Muscle of back (tissue), 11 donors: ENCODE data around the gene PTPRU. TPM values are rescaled to one million over a fixed set of nuclear protein-coding genes. Genes with fewer than 3 reads are reported as not detected.

Experiments used
- DNase-seq, 3 donors: peaks; one replicate each; pipeline versions ENCODE4 v3.0.0 to v3.0.0-alpha.2; 2013
- polyA plus RNA-seq, 10 donors: library from polyadenylated mRNA; unstranded; fragments of 120-200 nt; gene quantifications; one replicate each; pipeline ENCODE4 v1.2.1, GENCODE V29; 2013; ENCODE audit not compliant: insufficient read length in 10 of 10

Gene PTPRU
- polyA plus RNA-seq, 10 donors: 8.9 to 15.9 (median 13.2) TPM

DNA sequence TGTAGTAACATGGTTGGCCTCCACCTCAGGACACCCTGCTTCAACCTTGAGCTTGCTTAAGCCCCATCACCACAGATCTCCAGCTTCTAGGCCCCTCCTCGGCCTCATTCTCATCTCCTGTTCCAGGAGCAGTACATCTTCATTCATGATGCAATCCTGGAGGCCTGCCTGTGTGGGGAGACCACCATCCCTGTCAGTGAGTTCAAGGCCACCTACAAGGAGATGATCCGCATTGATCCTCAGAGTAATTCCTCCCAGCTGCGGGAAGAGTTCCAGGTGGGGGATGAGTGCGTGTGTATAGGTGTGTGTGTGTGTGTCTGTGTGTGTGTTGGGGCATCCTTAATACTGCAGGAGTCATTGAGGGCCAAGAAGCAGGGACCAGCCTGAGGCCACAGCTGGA is 79.6 kb downstream of the PTPRU start:
- no peak for DNase-seq

DNA sequence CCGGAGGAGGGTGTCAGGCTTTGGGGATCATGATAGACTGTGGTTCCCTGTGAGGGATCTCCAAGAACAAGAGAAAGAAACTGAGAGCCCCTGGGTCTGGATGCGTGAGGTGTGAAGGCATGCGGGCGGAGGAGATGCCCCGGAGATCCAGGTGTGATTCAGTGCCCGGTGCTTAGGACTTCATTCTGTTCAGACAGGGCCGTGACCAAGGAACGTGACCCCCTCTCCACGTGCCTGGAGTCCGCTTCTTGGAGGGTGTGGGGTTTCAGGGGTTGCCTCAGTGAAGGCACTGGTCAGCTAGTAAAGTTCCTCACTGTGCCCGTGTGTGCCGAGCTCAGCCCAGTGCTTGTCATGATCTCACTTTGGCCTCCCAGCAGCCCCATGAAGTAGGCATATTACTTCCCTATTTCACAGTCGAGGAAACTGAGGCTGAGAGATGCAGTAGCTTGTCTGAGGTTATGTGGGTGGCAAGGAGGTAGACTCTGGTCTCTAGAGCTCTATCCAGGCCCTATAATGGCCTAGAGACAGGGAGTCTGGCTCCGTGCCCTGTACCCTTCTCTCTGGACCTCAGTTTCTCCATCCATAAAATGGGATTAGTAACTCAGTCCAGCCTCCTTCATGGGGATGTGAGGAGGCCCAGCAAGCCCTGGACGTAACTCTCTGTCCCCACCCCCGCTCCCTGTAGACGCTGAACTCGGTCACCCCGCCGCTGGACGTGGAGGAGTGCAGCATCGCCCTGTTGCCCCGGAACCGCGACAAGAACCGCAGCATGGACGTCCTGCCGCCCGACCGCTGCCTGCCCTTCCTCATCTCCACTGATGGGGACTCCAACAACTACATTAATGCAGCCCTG is 81.0 kb downstream of the PTPRU start:
- no peak for DNase-seq

DNA sequence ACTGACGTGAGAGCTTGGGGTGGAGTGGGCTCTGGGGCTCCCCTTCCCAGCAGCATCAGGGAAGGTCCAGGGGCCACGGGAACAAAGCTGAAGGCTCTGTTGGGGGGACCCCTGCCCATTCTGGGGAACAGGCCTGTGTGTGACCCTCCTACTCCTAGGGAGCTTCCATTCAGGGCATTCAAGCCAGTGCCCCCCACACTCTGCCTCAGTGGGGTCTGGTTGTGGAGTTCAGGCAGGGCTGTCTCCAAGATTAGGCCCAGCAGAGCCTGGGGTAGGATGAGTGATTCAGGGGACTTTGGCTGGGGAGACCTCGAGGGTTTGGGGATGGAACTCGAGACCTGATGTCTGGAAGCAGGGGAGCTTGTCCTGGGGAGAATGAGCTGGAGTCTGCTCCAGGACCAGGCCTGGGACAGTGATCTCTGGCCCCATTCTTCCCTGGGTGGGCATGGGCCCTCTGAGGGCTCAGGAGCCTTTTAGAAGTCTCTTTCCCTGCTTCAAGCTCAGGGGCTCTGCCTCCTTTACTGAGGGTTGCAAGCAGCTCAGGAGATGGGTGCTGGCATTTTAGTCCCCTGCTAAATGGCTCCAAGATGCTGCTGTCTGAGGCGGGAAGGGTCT is 81.7 kb downstream of the PTPRU start:
- DNase-seq: no peak

DNA sequence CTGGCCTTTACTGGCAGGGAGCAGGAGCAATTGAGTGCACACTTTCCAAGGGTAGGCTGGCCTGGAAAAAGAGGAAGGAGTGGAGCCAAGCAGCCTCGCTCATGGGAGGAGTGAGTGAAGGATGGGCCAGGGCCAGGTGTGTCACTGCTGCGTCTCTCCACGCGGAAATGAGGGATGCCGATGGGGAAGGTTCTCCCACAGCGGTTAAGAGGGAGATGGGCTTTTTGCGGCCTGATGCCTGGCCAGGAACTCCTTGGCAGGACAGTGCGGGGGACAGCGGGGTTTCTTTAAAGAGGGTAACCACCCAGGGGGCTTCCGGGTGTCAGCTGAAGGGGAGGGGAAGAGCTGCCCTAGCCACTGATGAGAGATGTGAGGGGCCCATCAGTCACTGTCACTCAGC is 82.4 kb downstream of the PTPRU start:
- DNase-seq: no peak

DNA sequence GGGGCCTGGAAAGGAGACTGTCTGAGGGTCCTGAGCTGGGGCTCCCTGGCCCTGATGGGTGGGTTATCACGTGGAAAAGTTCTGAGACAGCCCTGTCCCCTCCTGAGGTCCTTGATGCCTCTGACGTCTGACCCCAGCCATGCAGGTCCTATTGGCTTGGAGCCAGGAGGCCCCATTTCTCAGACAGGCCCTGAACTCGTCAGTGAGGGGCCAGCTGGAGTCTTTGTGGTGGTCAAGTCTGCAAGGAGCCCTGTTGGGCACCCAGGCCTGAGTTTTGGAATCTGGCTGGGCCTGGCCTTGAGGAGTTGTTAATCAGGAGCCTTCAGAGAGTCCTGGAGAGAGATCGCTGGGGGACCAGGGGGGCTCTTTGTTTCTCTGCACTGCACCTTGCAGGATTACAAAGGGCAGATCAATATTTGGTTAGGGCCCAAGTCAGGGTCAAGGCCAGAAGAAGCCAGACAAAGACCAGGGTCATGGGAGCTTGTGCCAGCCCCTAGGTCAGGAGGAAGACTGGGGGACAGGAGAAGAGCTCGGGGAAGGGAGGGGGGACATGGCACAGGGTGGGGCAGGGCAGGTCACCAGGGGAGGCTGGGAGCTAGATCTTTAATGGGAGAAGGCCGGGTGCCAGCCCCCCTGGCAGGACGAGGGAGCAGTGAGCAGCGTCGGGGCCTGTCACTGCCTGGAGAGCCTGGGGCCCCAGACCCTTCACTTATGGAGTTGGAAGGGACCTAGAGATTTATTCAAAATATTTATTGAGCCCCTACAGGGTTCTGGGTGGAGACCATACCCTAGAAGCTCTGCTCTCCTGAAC is 83.2 kb downstream of the PTPRU start:
- DNase-seq: no peak

DNA sequence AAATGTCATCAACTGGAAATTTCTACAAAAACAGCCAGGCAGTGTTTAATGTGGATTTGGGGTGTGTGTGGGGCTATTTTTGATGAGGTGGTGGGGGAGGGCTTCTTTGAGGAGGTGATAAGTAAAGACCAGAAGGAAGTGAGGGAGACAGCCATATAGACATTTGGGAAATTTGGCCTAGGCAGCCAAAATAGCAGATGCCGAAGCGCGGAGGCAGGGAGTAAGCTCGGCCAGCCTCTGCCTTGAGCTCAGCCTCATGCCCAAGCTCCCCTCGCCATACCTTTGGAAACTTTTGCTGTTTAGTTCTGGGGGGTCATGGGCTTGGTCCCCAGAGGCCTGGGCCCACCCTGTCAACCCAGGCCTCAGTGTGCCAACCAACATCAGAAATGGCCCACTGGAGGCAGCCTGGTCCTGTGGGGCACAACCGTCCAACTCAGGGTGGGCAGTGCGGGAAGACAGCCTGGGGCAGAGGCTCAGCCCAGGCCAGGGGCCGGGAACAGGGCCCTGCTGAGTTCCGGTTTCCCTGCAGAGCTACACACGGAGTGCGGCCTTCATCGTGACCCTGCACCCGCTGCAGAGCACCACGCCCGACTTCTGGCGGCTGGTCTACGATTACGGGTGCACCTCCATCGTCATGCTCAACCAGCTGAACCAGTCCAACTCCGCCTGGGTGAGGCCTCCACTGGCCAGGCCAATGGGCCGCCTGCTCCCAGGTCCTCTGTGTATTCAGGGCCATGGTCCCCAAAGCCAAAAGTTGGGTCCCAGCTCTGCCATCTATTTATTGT is 84.0 kb downstream of the PTPRU start:
- no peak for DNase-seq

DNA sequence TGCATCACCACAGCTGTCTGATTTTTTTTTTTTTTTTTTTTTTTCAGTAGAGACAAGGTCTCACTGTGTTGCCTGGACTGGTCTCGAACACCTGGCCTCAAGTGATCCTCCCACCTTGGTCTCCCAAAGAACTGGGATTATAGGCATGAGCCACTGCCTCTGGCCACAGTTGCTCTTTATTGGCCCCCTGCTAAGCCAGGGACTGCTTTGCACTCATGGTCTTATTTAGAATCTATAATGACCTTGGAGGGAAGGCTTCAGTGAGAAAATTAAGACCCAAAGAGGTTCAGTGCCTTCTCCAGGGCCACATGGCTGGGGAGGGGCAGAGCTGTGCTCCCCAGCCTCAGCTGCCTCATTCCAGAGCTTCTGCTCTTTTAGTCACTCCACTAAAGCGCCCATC is 84.9 kb downstream of the PTPRU start:
- no peak for DNase-seq

DNA sequence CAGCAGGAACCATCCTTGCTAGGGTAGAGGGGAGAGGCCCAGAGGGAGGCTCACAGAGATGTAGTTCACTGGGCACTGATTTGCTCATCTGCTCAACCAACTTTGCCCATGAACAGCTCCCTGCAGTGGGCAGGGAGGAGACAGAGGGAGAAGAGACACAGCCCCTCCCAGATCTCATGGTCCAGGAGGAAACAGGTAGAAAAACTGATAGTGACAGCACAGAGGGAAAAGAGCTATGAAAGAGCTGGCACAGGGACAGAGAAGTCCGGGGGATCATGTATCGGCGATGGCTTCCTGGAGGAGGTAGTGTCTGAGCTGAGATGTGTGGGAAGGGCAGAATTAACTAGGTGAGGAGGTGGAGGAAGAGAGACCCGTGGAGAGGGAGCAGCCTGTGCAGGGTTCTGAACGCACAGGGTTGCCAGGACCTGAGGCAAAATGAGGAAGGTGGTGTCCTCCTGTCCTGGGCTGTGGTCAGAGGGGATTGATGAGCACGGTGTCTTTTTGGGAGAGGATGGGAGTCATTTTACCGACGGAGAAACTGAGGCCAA is 85.9 kb downstream of the PTPRU start:
- no peak for DNase-seq

DNA sequence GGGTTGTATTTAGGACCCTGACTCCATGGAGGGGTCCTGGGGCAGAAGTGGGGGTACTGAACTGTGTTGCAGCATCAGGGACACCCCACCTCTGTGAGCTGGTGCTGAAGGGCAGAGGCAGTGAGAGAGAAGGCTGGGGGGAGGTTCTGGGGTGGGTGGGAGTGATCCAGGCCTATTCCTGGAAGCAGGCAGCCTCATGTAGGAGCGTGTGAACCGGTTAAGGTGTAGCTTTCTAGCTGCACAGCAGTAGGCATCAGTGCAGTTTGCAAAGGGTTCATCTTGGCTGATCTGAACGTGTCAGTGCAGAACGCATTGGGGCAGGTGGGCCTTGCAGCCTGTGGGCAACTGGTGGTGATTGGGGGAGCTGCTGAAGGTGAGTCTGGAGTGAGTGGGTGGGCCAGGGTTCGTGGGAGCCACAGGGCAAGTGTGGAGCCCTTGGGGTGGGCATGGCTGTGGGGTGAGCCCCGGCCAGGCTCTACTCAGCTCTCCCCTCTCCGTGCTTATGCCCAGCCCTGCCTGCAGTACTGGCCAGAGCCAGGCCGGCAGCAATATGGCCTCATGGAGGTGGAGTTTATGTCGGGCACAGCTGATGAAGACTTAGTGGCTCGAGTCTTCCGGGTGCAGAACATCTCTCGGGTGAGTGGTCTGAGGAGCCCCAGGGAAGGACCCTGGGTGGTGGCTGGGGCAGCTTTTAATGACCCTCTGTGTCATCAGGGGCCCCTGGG is 86.7 kb downstream of the PTPRU start:
- DNase-seq: no peak

DNA sequence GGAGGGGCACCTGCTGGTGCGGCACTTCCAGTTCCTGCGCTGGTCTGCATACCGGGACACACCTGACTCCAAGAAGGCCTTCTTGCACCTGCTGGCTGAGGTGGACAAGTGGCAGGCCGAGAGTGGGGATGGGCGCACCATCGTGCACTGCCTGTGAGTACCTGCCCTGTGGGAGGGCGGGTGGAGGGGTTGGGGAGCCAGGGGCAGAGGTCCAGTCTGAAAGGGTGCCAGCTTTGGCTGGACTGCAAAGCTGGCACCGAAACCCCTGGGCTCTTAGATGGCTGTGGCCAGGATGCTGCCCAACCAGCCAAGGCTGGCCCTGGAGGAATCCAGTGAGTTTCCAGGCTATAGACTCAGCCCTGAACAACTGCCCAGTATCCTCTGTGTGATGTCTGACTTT is 87.3 kb downstream of the PTPRU start:
- no peak for DNase-seq

DNA sequence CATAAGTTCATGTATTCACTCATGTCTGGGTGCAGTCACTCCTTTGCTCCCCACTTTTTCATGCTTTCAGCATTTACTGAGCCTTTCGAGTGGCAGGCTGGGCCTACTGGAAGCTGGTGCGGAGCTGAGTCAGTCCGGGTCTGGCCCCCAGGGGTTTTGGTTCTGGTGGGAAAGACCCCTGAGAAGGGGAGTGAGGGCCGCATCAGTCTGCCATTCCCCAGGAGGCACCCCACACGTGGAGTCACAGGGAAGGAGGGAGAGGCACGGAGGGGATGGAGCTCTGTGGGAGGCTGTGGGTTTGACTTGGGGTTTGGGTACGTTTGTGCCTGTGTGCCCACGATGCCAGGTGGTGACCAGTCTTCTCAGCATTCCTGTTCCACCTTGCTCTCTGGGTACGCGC is 87.9 kb downstream of the PTPRU start:
- no peak for DNase-seq

DNA sequence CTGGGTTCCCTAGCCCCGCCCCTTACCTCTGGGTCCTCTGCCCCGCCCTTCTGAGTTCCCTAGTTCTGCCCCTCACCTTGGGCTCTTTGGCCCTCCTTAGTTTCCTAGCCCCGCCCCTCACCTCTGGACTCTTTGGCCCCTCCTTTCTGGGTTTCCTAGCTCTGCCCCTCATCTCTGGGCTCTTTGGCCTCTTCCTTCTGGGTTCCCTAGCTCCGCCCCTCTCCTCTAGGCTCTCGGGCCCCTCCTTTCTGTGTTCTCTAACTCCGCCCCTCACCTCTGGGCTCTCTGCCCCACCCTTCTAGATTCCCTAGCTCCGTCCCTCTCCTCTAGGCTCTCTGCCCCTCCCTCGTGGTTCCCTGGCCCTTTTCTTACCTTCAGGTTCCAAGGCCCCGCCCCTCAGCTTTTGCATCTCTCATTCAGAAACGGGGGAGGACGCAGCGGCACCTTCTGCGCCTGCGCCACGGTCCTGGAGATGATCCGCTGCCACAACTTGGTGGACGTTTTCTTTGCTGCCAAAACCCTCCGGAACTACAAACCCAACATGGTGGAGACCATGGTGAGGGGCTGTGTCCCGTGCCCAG is 88.5 kb downstream of the PTPRU start:
- no peak for DNase-seq

DNA sequence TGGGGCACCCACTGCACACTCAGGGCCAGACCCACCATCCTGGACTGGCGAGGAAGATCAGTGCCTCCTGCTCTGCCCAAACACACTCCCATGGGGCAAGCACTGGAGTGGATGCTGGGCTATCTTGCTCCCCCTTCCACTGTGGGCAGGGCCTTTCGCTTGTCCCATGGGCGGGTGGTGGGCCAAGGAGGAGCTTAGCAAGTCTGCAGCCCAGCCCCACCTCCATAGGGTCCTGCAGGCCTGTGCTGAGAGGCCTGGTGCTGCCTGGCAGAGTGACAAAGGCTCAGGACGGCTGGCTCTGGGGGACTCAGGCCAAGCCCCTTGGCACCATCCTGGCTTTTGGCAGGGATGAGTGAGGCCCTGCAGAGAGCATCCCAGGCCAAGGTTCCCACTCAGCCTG is 89.4 kb downstream of the PTPRU start:
- no peak for DNase-seq

DNA sequence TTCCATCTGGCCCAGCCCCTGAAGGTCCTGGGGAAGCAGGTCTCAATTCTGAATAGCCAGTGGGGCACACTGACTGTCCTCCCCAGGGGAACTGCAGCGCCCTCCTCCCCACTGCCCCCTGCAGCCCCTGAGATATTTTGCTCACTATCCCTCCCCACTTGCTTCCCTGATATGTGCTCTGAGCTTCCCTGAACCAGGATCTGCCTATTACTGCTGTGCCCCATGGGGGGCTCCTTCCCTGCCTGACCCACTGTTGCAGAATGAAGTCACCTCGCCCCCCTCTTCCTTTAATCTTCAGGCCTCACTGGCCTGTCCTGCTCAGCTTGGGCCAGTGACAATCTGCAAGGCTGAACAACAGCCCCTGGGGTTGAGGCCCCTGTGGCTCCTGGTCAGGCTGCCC is 89.8 kb downstream of the PTPRU start:
- no peak for DNase-seq

DNA sequence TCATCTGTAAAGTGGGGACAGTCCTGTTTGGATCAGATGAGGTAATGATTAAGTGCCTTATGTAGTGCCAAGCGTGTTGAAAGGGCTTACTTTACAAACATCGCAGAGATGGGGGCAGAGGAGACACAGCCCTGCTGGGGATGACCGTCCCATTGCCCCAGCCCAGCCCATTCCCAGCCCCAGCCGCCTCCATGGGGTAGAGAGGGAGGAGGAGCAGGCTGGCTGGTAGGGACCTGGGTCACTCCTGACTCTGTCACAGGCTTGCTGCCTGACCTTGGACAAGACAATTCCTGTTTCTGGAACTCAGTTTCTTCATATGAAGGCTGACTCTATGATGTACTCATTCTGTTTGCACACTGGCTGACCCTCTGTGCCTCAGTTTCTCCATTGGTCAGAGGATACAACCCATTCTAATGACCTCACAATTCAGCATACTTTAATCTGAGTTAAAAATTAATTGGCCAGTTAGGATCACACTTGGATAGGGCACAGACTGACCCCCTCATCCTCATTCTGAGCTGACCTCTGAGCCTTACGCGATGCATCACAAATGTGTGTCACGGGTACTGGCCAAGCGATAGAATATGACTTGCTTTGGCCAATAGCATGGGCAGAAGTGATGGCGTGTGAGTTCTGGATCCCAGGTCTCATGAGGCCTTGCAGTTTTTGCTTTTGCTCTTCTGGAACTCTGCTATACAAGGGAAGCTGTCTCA is 91.1 kb downstream of the PTPRU start:
- no peak for DNase-seq

DNA sequence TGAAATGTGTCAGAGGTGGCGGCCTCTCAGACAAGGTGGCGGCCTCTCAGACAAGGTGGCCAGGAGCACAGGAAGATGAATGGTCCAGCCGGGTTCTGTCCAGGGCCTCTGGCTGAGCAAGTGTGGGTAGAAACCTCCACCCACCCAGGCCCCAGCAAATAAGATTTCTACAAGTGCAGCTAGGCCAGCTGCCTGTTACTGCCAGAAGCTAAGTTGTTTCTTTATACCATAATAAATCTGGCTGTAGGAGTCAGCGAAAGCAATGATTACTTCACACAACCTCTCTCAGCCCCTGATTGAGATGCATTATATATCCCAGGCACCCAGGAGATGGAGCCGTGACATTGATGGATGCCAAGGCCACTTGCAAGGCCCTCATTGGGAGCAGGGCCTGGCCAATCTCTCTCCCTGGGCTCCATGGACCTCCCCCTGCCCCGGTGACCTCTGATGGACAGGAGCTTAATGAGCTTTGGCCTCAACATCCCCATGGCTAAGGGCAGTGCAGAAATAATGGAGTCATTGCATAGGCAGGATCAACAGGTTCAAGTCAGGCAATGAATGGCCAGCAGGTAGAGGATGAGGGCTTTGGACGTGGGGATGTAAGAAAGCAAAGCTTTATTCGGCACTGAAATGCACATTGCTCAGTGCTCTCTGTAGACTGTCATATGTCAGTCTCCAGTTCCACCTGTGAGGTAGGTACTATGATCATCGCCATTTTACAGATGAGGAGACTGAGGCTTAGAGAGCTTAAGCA is 92.9 kb downstream of the PTPRU start:
- DNase-seq: no peak

DNA sequence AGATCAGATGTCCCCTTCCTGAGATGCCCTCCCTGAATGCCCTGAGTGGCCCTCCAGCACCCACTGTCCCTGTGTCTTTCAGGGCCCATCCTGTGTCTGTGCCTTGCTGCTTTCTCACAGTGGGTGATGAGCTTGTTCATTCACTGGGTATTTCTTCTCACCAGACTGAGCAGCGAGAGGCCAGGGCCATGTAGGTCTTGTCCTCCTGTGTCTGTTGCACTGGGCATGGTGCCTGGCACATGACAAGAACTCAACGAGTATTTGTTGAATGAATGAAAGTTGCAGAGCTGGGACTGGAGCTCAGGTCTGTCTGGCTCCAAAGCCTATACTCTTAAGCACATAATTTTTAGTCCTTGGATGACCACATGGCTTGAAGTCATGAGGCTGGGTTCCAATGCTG is 93.8 kb downstream of the PTPRU start:
- no peak for DNase-seq

DNA sequence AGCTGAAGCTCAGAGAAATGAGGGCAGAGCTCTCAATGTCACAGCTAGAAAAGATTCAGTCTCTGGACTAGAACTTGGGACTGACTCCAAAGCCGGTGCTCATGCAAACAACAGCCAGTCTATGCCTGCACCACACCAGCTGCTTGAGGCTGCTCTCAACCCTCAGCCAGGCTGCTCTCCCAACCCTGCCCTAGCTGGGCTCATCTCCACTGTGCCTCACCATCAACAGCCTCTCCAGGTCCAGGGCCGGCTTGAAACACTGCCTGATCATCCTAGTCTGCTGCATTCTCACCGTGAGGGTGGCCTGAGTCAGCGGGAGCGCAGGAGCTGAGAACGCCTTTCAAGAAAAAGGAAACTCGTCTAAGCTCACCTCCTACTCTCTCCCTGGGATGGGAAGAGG is 94.5 kb downstream of the PTPRU start:
- no peak for DNase-seq

DNA sequence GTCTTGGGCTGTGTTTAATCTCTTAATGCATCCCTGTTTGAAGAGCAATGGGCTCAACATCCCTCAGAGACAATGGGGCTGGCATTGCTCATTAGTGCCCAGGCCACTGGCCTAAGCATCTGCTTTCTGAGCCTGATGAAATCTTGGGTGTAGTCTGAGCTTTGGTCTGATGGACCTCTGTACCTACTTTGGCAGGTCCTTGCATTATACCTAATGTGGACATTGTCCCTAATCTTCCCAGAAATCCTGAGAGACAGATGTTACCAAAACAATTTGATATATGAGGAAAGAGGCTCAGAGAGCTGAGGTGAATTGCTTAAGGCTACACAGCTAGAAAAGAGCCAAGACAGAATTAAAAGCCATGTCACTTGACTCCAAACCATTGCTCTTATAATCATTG is 95.0 kb downstream of the PTPRU start:
- DNase-seq: no peak
